Spleen (tissue), 11 donors: Measurements from ENCODE around the gene FAM9C. TPM values are rescaled to one million over a fixed set of nuclear protein-coding genes. Genes with fewer than 3 reads are reported as not detected.

Source experiments
- DNase-seq: peaks from one replicate; pipeline ENCODE4 v3.0.0-alpha.2; 2020
- H3K27ac ChIP-seq, 8 donors: fragments of 200-600 bp; sonication (generic) in 7 of 8; 1 replicate in 4 of 8; 2 replicates in 4 of 8; pipeline versions ENCODE4 v1.5.0 to v1.8.0; 2016 to 2021; ENCODE audit warnings: inconsistent platforms in 4 of 8, mild to moderate bottlenecking in 4 of 8, moderate library complexity in 1 of 8
- H3K27me3 ChIP-seq, 7 donors: fragments of 200-600 bp; sonication (generic) in 6 of 7; replicated peaks in 1 of 7; 1 replicate in 4 of 7; 2 replicates in 3 of 7; pipeline versions ENCODE4 v1.5.0 to v1.8.0; 2016 to 2021; ENCODE audit warnings: inconsistent platforms in 3 of 7, mild to moderate bottlenecking in 1 of 7
- H3K36me3 ChIP-seq, 6 donors: fragments of 200-600 bp; sonication (generic) in 5 of 6; 1 replicate in 4 of 6; 2 replicates in 2 of 6; pipeline versions ENCODE4 v1.5.0 to v1.8.0; 2016 to 2021; ENCODE audit warnings: inconsistent platforms in 2 of 6
- H3K4me1 ChIP-seq, 6 donors: fragments of 200-600 bp; sonication (generic) in 5 of 6; 1 replicate in 3 of 6; 2 replicates in 3 of 6; pipeline versions ENCODE4 v1.5.0 to v1.8.0; 2016 to 2021; ENCODE audit warnings: inconsistent platforms in 3 of 6
- H3K4me3 ChIP-seq, 8 donors: fragments of 200-600 bp; sonication (generic) in 7 of 8; 1 replicate in 4 of 8; 2 replicates in 4 of 8; pipeline versions ENCODE4 v1.5.0 to v1.8.0; 2016 to 2021; ENCODE audit warnings: inconsistent platforms in 4 of 8, mild to moderate bottlenecking in 4 of 8, moderate library complexity in 2 of 8
- H3K9me3 ChIP-seq, 8 donors: fragments of 200-600 bp; sonication (generic) in 7 of 8; 1 replicate in 4 of 8; 2 replicates in 4 of 8; pipeline versions ENCODE4 v1.5.0 to v1.8.0; 2016 to 2021; ENCODE audit warnings: inconsistent platforms in 4 of 8
- CTCF ChIP-seq, 11 experiments: fragments of 200-600 bp in 7 of 11; fragments of 450-650 bp in 4 of 11; sonication (generic) in 4 of 11; IDR thresholded peaks in 8 of 11; conservative IDR thresholded peaks in 3 of 11; 1 replicate in 7 of 11; 2 replicates in 4 of 11; pipeline versions ENCODE4 v1.4.0 to v1.8.0; 2016 to 2021; ENCODE audit warnings: antibody characterized with exemption in 11 of 11, inconsistent platforms in 4 of 11, mild to moderate bottlenecking in 1 of 11
- POLR2A ChIP-seq, 3 donors: fragments of 450-650 bp; IDR thresholded peaks; one replicate each; pipeline ENCODE4 v1.5.1; 2017; ENCODE audit warnings: antibody characterized with exemption in 3 of 3, mild to moderate bottlenecking in 1 of 3
- POLR2AphosphoS5 ChIP-seq, 3 donors: sonication (generic); formaldehyde crosslinking; IDR thresholded peaks; one replicate each; pipeline ENCODE4 v1.5.1; 2017; ENCODE audit warnings: antibody characterized with exemption in 3 of 3
- WGBS, 5 donors: extraction: QIAGEN DNeasy Blood & Tissue Kit in 3 of 5; methylation state at CpG; one replicate each; pipeline versions ENCODE4 v1.1.5 to v1.1.7; 2013 to 2018; 5-methylcytosine and 5-hydroxymethylcytosine counted together
- intact Hi-C: fragments of 100-400 bp; cut with DNase I; formaldehyde crosslinking; loops from one replicate; pipeline ENCODE4 v1.15.0; 2023; ENCODE audit warnings: low total_unique reads
- polyA plus RNA-seq, 3 donors: library from polyadenylated mRNA; stranded (reverse); fragments of 200-250 nt; gene quantifications; one replicate each; pipeline ENCODE4 v1.2.1, GENCODE V29; 2013
- total RNA-seq, 7 donors: library from RNA; depleted of rRNA in 3 of 7; stranded (reverse); fragments of >200 nt in 3 of 7; fragmentation: NEBNext Ultra II Directional in 4 of 7; extraction: Animal tissue kit (Norgen Biotek cat#: 25700) in 4 of 7; gene quantifications; one replicate each; pipeline versions ENCODE4 v1.1.0 to v1.2.1, GENCODE V29; 2016 to 2021
- donor health status: healthy with polysubstance abuse.
- donor health status: DM: no; HTN: no; CAD: no; lungs with moderate emphysema.
- donor health status: DM: no; HTN: no; CAD: no.
- donor health status: Bipolar disorder and iron deficiency.
- donor health status: healthy.
- donor health status: DM: no; HTN: no; CAD: no.
- donor health status: DM: yes; HTN: yes; CAD: no.

Gene FAM9C
- total and polyA plus RNA-seq, 10 donors = 0.09 to 56.0 (median 10.5) TPM; not detected in 3

- TF ChIP-seq POLR2AphosphoS5 (IDR thresholded peaks at IDR 0.05) (no peak), CTCF (IDR thresholded peaks at IDR 0.05 in 8 of 11, conservative IDR thresholded peaks at IDR 0.05 in 3 of 11) (no peak), POLR2A (IDR thresholded peaks at IDR 0.05) (no peak)
- Histone ChIP-seq H3K27ac (peak overlapping the region in 7 of 8 donors; percentile 69 to 84 (median 80)), H3K4me1 (peaks cover 31 to 68% (median 57%) of the 10 kb centered on the region in 6 donors), H3K27me3 (peaks cover 0 to 3% (median 0%) of the 10 kb centered on the region in 7 donors), H3K36me3 (no peaks in the 10 kb centered on the region), H3K9me3 (no peaks in the 10 kb centered on the region), H3K4me3 (no peak overlapping the region)
- DNase-seq = no peak
- intact Hi-C loops = no loop called here
- 32 to 51% (median 44%) methylated on average over 4 to 5 of the region's 5 CpGs for WGBS, 5 donors
Measured at GRCh38 chrX:12997906-12998687, 46.3 kb downstream of the FAM9C start.

GRCh38 chrX:12996934-12997435, 47.4 kb downstream of the FAM9C start:
- Histone ChIP-seq H3K9me3 (no peaks in the 10 kb centered on the region), H3K27me3 (peaks cover 0 to 3% (median 0%) of the 10 kb centered on the region in 7 donors), H3K4me3 (no peak overlapping the region), H3K27ac (peak overlapping the region in 7 of 8 donors; percentile 69 to 84 (median 80)), H3K4me1 (peaks cover 31 to 57% (median 47%) of the 10 kb centered on the region in 6 donors), H3K36me3 (no peaks in the 10 kb centered on the region)
- intact Hi-C loops = no loop called here
- DNase-seq = no peak
- no peak for TF ChIP-seq CTCF (IDR thresholded peaks at IDR 0.05 in 8 of 11, conservative IDR thresholded peaks at IDR 0.05 in 3 of 11)
- no peak for TF ChIP-seq POLR2AphosphoS5 (IDR thresholded peaks at IDR 0.05)
- TF ChIP-seq POLR2A (IDR thresholded peaks at IDR 0.05) = no peak
- 79 to 84% (median 84%) methylated on average over 3 of the region's 3 CpGs for WGBS, 5 donors

- Histone ChIP-seq H3K27me3 (peaks cover 0 to 3% (median 0%) of the 10 kb centered on the region in 7 donors), H3K27ac (no peak overlapping the region), H3K4me1 (peaks cover 16 to 38% (median 20%) of the 10 kb centered on the region in 6 donors), H3K9me3 (no peaks in the 10 kb centered on the region), H3K4me3 (no peak overlapping the region), H3K36me3 (no peaks in the 10 kb centered on the region)
- no peak for TF ChIP-seq CTCF (IDR thresholded peaks at IDR 0.05 in 8 of 11, conservative IDR thresholded peaks at IDR 0.05 in 3 of 11)
- no peak for TF ChIP-seq POLR2AphosphoS5 (IDR thresholded peaks at IDR 0.05)
- no peak for TF ChIP-seq POLR2A (IDR thresholded peaks at IDR 0.05)
- WGBS, 5 donors = 55 to 81% (median 73%) methylated on average over 4 of the region's 4 CpGs
- intact Hi-C loops = no loop called here
- no peak for DNase-seq
Measured at GRCh38 chrX:12994321-12994720, 50.1 kb downstream of the FAM9C start.

GRCh38 chrX:12993826-12994225, 50.6 kb downstream of the FAM9C start:
- Histone ChIP-seq H3K36me3 (no peaks in the 10 kb centered on the region), H3K4me1 (peaks cover 14 to 38% (median 16%) of the 10 kb centered on the region in 6 donors), H3K9me3 (no peaks in the 10 kb centered on the region), H3K27me3 (peaks cover 0 to 3% (median 0%) of the 10 kb centered on the region in 7 donors), H3K4me3 (no peak overlapping the region), H3K27ac (no peak overlapping the region)
- TF ChIP-seq POLR2AphosphoS5 (IDR thresholded peaks at IDR 0.05) (no peak), POLR2A (IDR thresholded peaks at IDR 0.05) (no peak), CTCF (IDR thresholded peaks at IDR 0.05 in 8 of 11, conservative IDR thresholded peaks at IDR 0.05 in 3 of 11) (no peak)
- 95 to 100% (median 100%) methylated on average over 1 of the region's 1 CpG for WGBS, 5 donors
- intact Hi-C loops = no loop called here
- DNase-seq = no peak
